BLaER1 treated with 17β-estradiol and CSF1 and Interleukin-3, amounts not matched to agents 10 nM and 100 nM (cell line): ENCODE measurements around the gene HK1.
"Not testable (repeated sequence)": the region's sequence is repeated elsewhere in the genome, so short reads cannot be mapped to it uniquely, and the experiment has no call there.

ENCODE experiments used
- H3K27ac ChIP-seq, 11 experiments: shearing (Covaris generic); formaldehyde crosslinking; 2 replicates each; pipeline ENCODE4 v1.8.1; 2022
- H3K27me3 ChIP-seq, 11 experiments: shearing (Covaris generic); formaldehyde crosslinking; 2 replicates each; pipeline ENCODE4 v1.8.1; 2022
- H3K36me3 ChIP-seq, 11 experiments: shearing (Covaris generic); formaldehyde crosslinking; 2 replicates each; pipeline ENCODE4 v1.8.1; 2022
- H3K4me1 ChIP-seq, 10 experiments: shearing (Covaris generic); formaldehyde crosslinking; 2 replicates each; pipeline ENCODE4 v1.8.1; 2022
- H3K4me2 ChIP-seq, 11 experiments: shearing (Covaris generic); formaldehyde crosslinking; 2 replicates each; pipeline ENCODE4 v1.8.1; 2022
- H3K4me3 ChIP-seq, 10 experiments: shearing (Covaris generic); formaldehyde crosslinking; 2 replicates each; pipeline ENCODE4 v1.8.1; 2022
- H3K9ac ChIP-seq, 11 experiments: shearing (Covaris generic); formaldehyde crosslinking; 2 replicates each; pipeline ENCODE4 v1.8.1; 2022
- H3K9me3 ChIP-seq, 11 experiments: shearing (Covaris generic); formaldehyde crosslinking; replicated peaks in 1 of 11; 2 replicates each; pipeline ENCODE4 v1.8.1; 2022
- H4K20me1 ChIP-seq, 11 experiments: shearing (Covaris generic); formaldehyde crosslinking; 2 replicates each; pipeline ENCODE4 v1.8.1; 2022
- Cebpa-rat ChIP-seq, 11 experiments: shearing (Covaris generic); IDR thresholded peaks; 2 replicates each; pipeline ENCODE4 v1.8.1; 2022

HK1 gene

DNA sequence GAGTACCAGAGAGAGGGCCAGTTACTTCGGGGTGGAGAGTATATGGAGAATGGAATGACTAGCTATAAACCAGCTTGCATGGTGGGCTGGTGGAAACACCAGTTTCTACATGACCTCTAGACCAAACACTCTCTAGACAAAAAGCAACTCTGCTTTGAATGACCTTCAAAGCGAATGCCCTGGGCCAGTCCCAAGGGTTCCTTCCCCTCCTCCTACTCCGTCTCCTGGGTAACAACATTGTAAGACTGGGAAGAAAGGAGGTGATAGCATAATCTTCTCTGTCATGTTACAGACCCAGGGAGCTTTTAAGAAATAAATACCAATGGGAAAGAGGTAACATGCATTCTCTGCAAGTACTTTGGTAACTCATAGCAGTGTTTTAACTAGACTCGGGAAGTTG is 7.4 kb downstream of the HK1 start:
- H3K4me3 ChIP-seq: no peak overlapping the region
- no peaks in the 10 kb centered on the region for H4K20me1 ChIP-seq
- peaks cover 0 to 5% (median 0%) of the 10 kb centered on the region in 11 experiments; a peak in 1 of 22 replicates for H3K9me3 ChIP-seq
- no peaks in the 10 kb centered on the region for H3K36me3 ChIP-seq
- H3K4me2 ChIP-seq: no peak overlapping the region
- no peak overlapping the region for H3K27ac ChIP-seq
- peaks cover 0 to 5% (median 0%) of the 10 kb centered on the region in 10 experiments; a peak in 1 of 20 replicates for H3K4me1 ChIP-seq
- no peak for TF ChIP-seq Cebpa-rat (IDR thresholded peaks at IDR 0.05)
- no peak overlapping the region for H3K9ac ChIP-seq
- H3K27me3 ChIP-seq: no peaks in the 10 kb centered on the region

DNA sequence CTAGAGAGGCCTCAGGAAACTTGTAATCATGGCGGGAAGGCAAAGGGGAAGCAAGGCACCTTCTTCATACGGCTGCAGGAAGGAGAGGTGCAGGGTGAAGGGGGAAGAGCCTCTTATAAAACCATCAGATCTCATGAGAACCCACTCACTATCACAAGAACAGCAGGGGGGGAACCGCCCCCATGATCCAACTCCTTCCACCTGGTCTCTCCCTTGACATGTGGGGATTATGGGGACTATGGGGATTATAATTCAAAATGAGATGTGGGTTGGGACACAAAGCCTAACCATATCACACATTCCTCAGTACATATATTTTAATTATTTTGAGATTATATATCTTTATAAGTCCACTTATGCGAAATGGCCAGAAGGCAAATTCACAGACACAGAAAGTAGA is 8.9 kb downstream of the HK1 start:
- no peaks in the 10 kb centered on the region for H3K4me1 ChIP-seq
- no peak overlapping the region for H3K27ac ChIP-seq
- H3K36me3 ChIP-seq: no peaks in the 10 kb centered on the region
- H3K4me3 ChIP-seq: no peak overlapping the region
- TF ChIP-seq Cebpa-rat (IDR thresholded peaks at IDR 0.05): no peak
- no peak overlapping the region; a peak in 1 of 22 replicates for H3K4me2 ChIP-seq
- H3K9me3 ChIP-seq: no peaks in the 10 kb centered on the region
- H3K27me3 ChIP-seq: no peaks in the 10 kb centered on the region
- H4K20me1 ChIP-seq: no peaks in the 10 kb centered on the region
- H3K9ac ChIP-seq: no peak overlapping the region

DNA sequence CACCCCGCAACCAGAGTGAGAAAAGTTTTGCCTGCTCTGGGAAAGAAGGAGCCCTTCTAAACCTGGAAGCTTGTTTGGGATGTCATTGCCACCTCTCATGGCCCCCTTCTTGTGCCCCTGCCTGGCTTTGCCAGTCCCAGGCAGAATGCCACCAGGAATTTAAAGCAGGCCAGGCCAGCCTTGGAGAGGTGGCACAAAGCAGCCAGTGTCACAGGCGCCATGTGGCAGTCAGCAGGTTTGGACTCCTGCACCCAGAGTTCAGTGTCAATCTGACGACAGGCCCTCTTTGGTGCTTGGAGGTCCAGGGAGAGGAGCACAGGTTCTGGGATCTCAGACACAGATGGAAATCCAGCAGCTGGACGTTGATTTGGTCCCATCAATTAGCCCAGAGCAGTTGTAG is 12.7 kb downstream of the HK1 start:
- TF ChIP-seq Cebpa-rat (IDR thresholded peaks at IDR 0.05): no peak
- H3K4me3 ChIP-seq: no peak overlapping the region
- H3K9me3 ChIP-seq: no peaks in the 10 kb centered on the region
- H3K4me2 ChIP-seq: no peak overlapping the region
- no peak overlapping the region for H3K9ac ChIP-seq
- H3K27me3 ChIP-seq: no peaks in the 10 kb centered on the region
- no peak overlapping the region for H3K27ac ChIP-seq
- H4K20me1 ChIP-seq: no peaks in the 10 kb centered on the region
- no peaks in the 10 kb centered on the region for H3K4me1 ChIP-seq
- H3K36me3 ChIP-seq: no peaks in the 10 kb centered on the region

DNA sequence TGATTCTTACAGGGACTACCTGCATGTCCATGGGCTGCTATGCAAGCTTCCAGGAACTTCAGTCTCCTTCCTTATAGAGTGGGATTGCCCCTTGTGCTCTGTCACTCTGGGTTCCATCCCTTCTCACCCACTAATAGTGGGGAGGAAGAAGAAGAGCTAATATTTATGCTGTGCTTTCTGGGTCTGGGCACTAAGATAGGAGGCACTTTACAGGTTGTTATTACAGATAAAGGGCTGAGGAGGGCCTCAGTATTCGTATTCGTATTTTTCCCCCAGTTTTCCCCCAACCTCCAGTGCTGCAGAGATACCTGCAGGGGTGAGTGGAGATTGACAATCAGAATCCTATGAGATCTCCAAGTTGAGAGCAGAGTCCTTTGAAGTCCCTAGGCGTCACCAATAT is 14.2 kb downstream of the HK1 start:
- Histone ChIP-seq H3K36me3 (no peaks in the 10 kb centered on the region), H3K27me3 (no peaks in the 10 kb centered on the region), H3K4me2 (no peak overlapping the region), H3K9me3 (no peaks in the 10 kb centered on the region), H3K27ac (no peak overlapping the region), H4K20me1 (no peaks in the 10 kb centered on the region), H3K4me3 (no peak overlapping the region), H3K9ac (no peak overlapping the region), H3K4me1 (no peaks in the 10 kb centered on the region)
- TF ChIP-seq Cebpa-rat (IDR thresholded peaks at IDR 0.05): no peak

DNA sequence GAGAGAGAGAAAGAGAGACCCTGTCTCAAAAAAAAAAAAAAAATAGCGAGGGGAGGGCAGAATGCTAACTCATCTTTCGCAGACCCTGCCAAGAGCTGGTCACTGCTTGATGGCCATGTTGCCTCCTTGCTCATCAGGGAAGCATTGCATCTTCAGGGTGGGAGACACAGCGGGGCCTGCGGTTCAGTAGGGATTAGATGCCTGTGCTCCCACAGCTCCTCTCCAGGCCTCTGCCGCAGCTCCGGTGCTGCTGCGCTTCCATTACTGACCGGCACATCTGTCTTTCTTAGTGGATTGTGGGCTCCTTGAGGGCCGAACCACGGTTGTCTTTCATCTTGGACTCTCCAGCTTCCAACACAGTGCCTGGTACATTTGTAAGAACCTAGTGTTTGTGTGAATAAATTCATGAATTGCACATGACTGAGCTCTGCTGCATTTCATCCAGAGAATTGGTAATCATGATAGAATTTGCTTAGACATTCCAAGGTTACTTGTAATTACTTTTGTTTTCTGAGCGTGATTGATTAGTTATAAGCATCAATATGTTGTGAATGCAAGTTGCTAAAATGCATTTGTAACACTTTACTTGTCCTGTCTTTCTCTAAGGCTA is 16.8 kb downstream of the HK1 start:
- H3K9me3 ChIP-seq: no peaks in the 10 kb centered on the region
- TF ChIP-seq Cebpa-rat (IDR thresholded peaks at IDR 0.05): no peak
- H4K20me1 ChIP-seq: no peaks in the 10 kb centered on the region
- no peak overlapping the region for H3K4me3 ChIP-seq
- H3K36me3 ChIP-seq: no peaks in the 10 kb centered on the region
- H3K9ac ChIP-seq: no peak overlapping the region
- no peaks in the 10 kb centered on the region for H3K27me3 ChIP-seq
- H3K4me1 ChIP-seq: no peaks in the 10 kb centered on the region
- H3K4me2 ChIP-seq: no peak overlapping the region
- no peak overlapping the region for H3K27ac ChIP-seq

DNA sequence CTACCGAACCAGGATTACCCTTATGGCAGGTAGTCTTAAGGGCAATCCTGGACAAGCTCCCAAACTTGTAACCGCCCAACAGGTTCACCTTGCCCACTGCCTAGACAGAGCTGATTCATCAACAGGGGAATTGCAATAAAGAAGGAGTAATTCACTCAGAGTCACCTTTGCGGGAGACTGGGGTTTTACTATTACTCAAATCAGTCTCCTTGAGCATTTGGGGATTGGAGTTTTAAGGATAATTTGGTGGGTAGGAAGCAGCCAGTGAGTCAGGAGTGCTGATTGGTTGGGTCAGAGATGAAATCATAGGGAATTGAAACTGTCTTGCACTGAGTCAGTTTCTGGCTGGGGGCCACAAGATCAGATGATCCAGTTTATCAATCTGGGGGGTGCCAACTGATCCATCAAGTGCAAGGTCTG is 25.3 kb downstream of the HK1 start:
- H4K20me1 ChIP-seq: no peaks in the 10 kb centered on the region
- no peak overlapping the region for H3K9ac ChIP-seq
- peaks cover 0 to 14% (median 4%) of the 10 kb centered on the region in 11 experiments; a peak in 3 of 22 replicates for H3K9me3 ChIP-seq
- no peak overlapping the region for H3K4me3 ChIP-seq
- no peak overlapping the region for H3K27ac ChIP-seq
- no peak for TF ChIP-seq Cebpa-rat (IDR thresholded peaks at IDR 0.05)
- no peaks in the 10 kb centered on the region for H3K36me3 ChIP-seq
- peak overlapping the region in 2 of 11 experiments; percentile 4 to 51; a peak in 3 of 22 replicates for H3K4me2 ChIP-seq
- H3K27me3 ChIP-seq: no peaks in the 10 kb centered on the region
- H3K4me1 ChIP-seq: peaks cover 0 to 12% (median 0%) of the 10 kb centered on the region in 10 experiments; a peak in 4 of 20 replicates

DNA sequence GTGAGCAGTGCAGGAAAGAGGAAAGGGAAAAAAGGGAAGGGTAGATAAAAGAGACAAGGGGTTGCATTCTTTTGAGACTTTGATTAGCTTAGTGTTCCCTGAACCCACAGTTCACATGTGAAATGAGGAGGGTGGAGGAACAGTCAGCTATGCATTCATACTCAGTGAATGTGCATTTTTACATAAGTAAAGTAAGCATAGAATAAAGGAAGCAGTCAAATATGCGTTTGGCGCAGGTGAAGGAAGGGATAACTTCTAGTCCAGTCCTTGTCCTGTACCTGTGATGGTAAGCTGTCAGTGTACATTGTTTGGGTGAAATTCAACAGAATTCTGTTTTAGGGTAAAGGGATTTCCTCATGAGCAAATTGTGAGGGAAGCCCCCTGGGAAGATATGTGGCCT is 28.1 kb downstream of the HK1 start:
- TF ChIP-seq Cebpa-rat (IDR thresholded peaks at IDR 0.05): no peak

DNA sequence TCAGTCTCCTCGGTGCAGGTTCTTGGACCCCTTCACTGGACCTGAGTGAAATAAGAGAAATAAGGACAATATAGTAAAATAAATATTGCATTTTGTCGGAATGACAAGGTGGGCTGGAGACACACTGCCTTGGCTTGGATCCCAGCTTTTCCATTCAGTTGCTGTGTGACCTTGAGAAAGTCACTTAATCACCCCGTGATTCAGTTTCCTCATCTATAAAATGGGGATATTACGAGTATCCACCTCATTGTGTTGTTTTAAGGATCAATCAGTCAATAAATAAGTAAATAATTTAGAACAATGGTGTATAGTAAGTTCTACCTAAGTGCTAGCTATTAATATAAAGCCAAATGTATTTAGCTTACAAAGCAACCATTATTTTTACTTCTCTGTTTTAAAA is 29.1 kb downstream of the HK1 start:
- no peaks in the 10 kb centered on the region for H3K27me3 ChIP-seq
- no peak overlapping the region for H3K27ac ChIP-seq
- H3K9ac ChIP-seq: no peak overlapping the region
- no peaks in the 10 kb centered on the region for H4K20me1 ChIP-seq
- peaks cover 0 to 12% (median 0%) of the 10 kb centered on the region in 10 experiments; a peak in 4 of 20 replicates for H3K4me1 ChIP-seq
- H3K36me3 ChIP-seq: no peaks in the 10 kb centered on the region
- H3K4me2 ChIP-seq: no peak overlapping the region
- no peaks in the 10 kb centered on the region for H3K9me3 ChIP-seq
- no peak overlapping the region for H3K4me3 ChIP-seq
- no peak for TF ChIP-seq Cebpa-rat (IDR thresholded peaks at IDR 0.05)

More for the DNA sequence above, 28.1 kb downstream of the HK1 start:
- H3K9ac ChIP-seq: no peak overlapping the region
- peaks cover 0 to 3% (median 0%) of the 10 kb centered on the region in 11 experiments; a peak in 1 of 22 replicates for H3K9me3 ChIP-seq
- H3K27me3 ChIP-seq: no peaks in the 10 kb centered on the region
- no peaks in the 10 kb centered on the region for H3K36me3 ChIP-seq
- H3K4me2 ChIP-seq: no peak overlapping the region
- no peak overlapping the region for H3K4me3 ChIP-seq
- H3K4me1 ChIP-seq: peaks cover 0 to 12% (median 0%) of the 10 kb centered on the region in 10 experiments; a peak in 4 of 20 replicates
- H3K27ac ChIP-seq: no peak overlapping the region
- no peaks in the 10 kb centered on the region for H4K20me1 ChIP-seq

DNA sequence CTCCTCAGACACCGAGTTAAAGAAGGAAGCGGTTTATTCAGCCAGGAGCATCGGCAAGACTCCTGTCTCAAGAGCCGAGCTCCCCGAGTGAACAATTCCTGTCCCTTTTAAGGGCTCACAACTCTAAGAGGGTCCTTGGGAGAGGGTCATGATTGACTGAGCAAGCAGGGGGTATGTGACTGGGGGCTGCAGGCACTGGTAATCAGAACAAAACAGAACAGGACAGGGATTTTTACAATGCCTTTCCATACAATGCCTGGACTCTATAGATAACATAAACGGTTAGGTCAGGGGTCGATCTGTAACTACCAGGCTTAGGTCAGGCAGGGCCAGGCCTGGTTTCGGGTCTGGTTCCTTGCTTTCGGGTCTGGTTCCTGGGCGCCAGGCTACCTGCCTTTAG is 30.0 kb downstream of the HK1 start:
- not testable (repeated sequence) for H3K36me3 ChIP-seq, H3K9me3 ChIP-seq, H4K20me1 ChIP-seq, H3K9ac ChIP-seq, H3K27me3 ChIP-seq, H3K4me2 ChIP-seq, H3K4me3 ChIP-seq, H3K27ac ChIP-seq
- peaks cover 0 to 12% (median 0%) of the 10 kb centered on the region in 10 experiments; a peak in 4 of 20 replicates for H3K4me1 ChIP-seq

DNA sequence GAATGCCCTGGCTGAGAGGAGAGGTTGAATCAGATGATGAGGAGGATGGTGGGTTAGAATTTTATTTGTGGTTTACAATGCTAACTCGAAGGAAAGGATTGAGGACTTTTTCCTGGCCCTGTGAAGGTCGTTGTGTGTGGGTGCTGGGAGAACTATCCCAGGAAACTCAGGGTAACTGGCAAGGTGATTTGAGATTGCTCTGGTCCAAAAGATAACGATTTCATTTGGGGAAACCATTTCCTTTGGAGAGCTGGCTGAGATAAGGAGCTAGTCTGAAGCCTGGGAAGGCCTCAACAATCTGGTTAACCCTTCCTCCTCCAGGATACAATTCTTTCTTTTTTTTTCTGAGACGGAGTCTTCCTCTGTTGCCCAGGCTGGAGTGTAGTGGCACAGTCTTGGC is 33.0 kb downstream of the HK1 start:
- H4K20me1 ChIP-seq: no peaks in the 10 kb centered on the region
- no peaks in the 10 kb centered on the region for H3K27me3 ChIP-seq
- no peak for TF ChIP-seq Cebpa-rat (IDR thresholded peaks at IDR 0.05)
- no peak overlapping the region for H3K9ac ChIP-seq
- H3K36me3 ChIP-seq: no peaks in the 10 kb centered on the region
- H3K9me3 ChIP-seq: no peaks in the 10 kb centered on the region
- H3K4me3 ChIP-seq: no peak overlapping the region
- H3K27ac ChIP-seq: no peak overlapping the region
- no peak overlapping the region for H3K4me2 ChIP-seq
- no peaks in the 10 kb centered on the region for H3K4me1 ChIP-seq
